ENCODE results near the gene MAP2K1.

MAP2K1 gene

DNA sequence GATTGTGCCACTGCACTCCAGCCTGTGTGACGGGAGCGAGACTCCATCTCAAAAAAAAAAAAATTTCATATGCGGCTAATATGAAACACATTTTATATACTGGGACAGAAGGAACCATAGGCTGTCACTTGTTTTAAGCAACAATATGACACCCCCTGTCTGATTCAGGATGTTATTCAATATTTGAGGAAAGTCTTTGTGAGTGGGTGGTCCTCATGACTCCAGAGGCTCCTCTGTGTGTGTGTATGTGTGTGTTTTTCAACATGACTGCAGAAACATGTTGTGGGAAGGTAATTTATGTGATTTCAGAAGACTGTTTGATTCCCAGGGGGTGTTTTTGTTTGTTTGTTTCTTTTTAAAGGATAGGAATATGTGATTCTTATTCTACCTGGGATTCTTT is 32.8 kb downstream of the MAP2K1 start:
- DNase-seq: no peak
- Histone ChIP-seq H3K4me1 (ENCODE audit: control insufficient read depth, insufficient read depth, low read length, poor library complexity, severe bottlenecking) (peaks cover 7% of the 10 kb centered on the region), H3K36me3 (ENCODE audit: control insufficient read depth, insufficient read depth, low read length) (no peaks in the 10 kb centered on the region), H3K9me3 (ENCODE audit: control insufficient read depth, low read length) (no peaks in the 10 kb centered on the region), H3K27ac (ENCODE audit: insufficient read depth, low read length, poor library complexity, severe bottlenecking) (no peak overlapping the region), H3K4me3 (ENCODE audit: insufficient read depth, low read depth, low read length, poor library complexity, severe bottlenecking) (no peak overlapping the region), H3K27me3 (replicated peaks; ENCODE audit: control insufficient read depth, insufficient read depth, low read length, poor library complexity, severe bottlenecking) (no peaks in the 10 kb centered on the region)

GRCh38 chr15:66422347-66422746 is 35.6 kb downstream of the MAP2K1 start:
- peaks cover 1% of the 10 kb centered on the region for H3K4me1 ChIP-seq (ENCODE audit: control insufficient read depth, insufficient read depth, low read length, poor library complexity, severe bottlenecking)
- no peak overlapping the region for H3K4me3 ChIP-seq (ENCODE audit: insufficient read depth, low read depth, low read length, poor library complexity, severe bottlenecking)
- no peak for DNase-seq
- no peak overlapping the region for H3K27ac ChIP-seq (ENCODE audit: insufficient read depth, low read length, poor library complexity, severe bottlenecking)
- no peaks in the 10 kb centered on the region for H3K9me3 ChIP-seq (ENCODE audit: control insufficient read depth, low read length)
- no peaks in the 10 kb centered on the region for H3K36me3 ChIP-seq (ENCODE audit: control insufficient read depth, insufficient read depth, low read length)
- no peaks in the 10 kb centered on the region for H3K27me3 ChIP-seq (replicated peaks; ENCODE audit: control insufficient read depth, insufficient read depth, low read length, poor library complexity, severe bottlenecking)

- Histone ChIP-seq H3K36me3 (ENCODE audit: control insufficient read depth, insufficient read depth, low read length) (no peaks in the 10 kb centered on the region), H3K4me3 (ENCODE audit: insufficient read depth, low read depth, low read length, poor library complexity, severe bottlenecking) (no peak overlapping the region), H3K27me3 (replicated peaks; ENCODE audit: control insufficient read depth, insufficient read depth, low read length, poor library complexity, severe bottlenecking) (no peaks in the 10 kb centered on the region), H3K27ac (ENCODE audit: insufficient read depth, low read length, poor library complexity, severe bottlenecking) (no peak overlapping the region), H3K4me1 (ENCODE audit: control insufficient read depth, insufficient read depth, low read length, poor library complexity, severe bottlenecking) (no peaks in the 10 kb centered on the region), H3K9me3 (ENCODE audit: control insufficient read depth, low read length) (no peaks in the 10 kb centered on the region)
- DNase-seq: no peak
Observed at GRCh38 chr15:66423149-66423548, 36.4 kb downstream of the MAP2K1 start.

DNA sequence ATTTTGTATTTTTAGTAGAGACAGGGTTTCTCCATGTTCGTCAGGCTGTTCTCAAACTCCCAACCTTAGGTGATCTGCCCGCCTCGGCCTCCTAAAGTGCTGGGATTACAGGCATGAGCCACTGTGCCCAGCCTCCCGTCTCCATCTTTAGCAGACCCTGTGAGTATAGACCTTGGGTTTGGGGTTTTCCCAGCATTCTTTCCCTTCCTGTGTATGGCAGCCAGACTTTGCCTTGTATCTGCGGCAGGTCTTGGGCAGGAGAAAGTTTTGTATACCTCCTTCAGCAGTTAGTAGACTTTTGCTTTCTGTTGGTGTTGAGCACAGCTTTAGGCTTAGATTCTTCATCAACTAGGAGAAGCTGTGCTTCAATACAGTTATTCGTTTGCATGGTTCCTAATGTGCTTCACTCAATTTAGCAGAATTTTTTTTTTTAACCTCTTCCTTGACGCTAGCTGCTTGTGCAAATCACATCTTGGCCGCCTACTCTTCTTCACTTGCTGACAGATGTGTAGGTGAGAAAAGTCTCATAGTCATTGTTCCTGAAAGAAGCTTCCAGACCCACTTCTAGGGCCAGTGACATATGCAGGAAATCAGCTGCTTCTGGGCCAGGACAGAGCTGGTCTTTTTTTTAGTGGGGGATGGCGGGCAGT is 38.4 kb downstream of the MAP2K1 start:
- Histone ChIP-seq H3K4me1 (ENCODE audit: control insufficient read depth, insufficient read depth, low read length, poor library complexity, severe bottlenecking) (no peaks in the 10 kb centered on the region), H3K36me3 (ENCODE audit: control insufficient read depth, insufficient read depth, low read length) (no peaks in the 10 kb centered on the region), H3K9me3 (ENCODE audit: control insufficient read depth, low read length) (no peaks in the 10 kb centered on the region), H3K27ac (ENCODE audit: insufficient read depth, low read length, poor library complexity, severe bottlenecking) (no peak overlapping the region), H3K27me3 (replicated peaks; ENCODE audit: control insufficient read depth, insufficient read depth, low read length, poor library complexity, severe bottlenecking) (no peaks in the 10 kb centered on the region), H3K4me3 (ENCODE audit: insufficient read depth, low read depth, low read length, poor library complexity, severe bottlenecking) (no peak overlapping the region)
- DNase-seq: no peak

DNA sequence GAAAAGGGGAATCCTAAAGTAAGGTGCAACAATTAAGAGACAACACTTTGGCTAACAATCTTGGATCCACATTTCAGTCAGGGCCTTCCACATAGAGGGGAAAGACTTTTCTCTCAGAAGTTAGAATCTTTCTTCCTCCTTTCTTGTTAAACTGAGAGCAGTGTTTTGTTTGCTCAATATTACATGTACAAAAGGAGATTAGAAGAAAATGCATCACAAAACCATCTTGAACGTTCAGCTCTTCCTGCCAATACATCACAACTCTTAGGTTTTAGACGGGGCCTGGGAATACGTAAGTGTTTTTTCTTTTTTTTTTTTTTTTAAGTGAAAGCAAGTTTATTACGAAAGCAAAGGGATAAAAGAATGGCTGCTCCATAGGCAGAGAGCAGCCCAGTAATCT is 39.1 kb downstream of the MAP2K1 start:
- Histone ChIP-seq H3K9me3 (ENCODE audit: control insufficient read depth, low read length) (no peaks in the 10 kb centered on the region), H3K36me3 (ENCODE audit: control insufficient read depth, insufficient read depth, low read length) (no peaks in the 10 kb centered on the region), H3K4me1 (ENCODE audit: control insufficient read depth, insufficient read depth, low read length, poor library complexity, severe bottlenecking) (no peaks in the 10 kb centered on the region), H3K27me3 (replicated peaks; ENCODE audit: control insufficient read depth, insufficient read depth, low read length, poor library complexity, severe bottlenecking) (no peaks in the 10 kb centered on the region), H3K4me3 (ENCODE audit: insufficient read depth, low read depth, low read length, poor library complexity, severe bottlenecking) (no peak overlapping the region), H3K27ac (ENCODE audit: insufficient read depth, low read length, poor library complexity, severe bottlenecking) (no peak overlapping the region)
- DNase-seq: no peak

DNA sequence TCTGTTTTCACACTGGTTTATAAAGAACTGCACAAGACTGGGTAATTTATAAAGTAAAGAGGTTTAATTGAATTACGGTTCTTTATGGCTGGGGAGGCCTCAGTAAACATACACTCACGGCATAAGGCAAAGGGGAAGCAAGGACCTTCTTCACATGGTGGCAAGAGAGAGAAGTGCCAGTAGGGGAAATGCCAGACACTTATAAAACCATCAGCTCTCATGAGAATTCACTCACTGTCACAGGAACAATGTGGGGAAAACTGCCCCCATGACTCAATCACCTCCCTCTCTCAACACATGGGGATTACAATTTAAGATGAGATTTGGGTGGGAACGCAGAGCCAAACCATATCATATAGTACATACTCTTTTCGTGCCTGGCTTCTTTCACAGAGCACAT is 42.4 kb downstream of the MAP2K1 start:
- Histone ChIP-seq H3K9me3 (ENCODE audit: control insufficient read depth, low read length) (no peaks in the 10 kb centered on the region), H3K27ac (ENCODE audit: insufficient read depth, low read length, poor library complexity, severe bottlenecking) (no peak overlapping the region), H3K4me3 (ENCODE audit: insufficient read depth, low read depth, low read length, poor library complexity, severe bottlenecking) (no peak overlapping the region), H3K27me3 (replicated peaks; ENCODE audit: control insufficient read depth, insufficient read depth, low read length, poor library complexity, severe bottlenecking) (no peaks in the 10 kb centered on the region), H3K4me1 (ENCODE audit: control insufficient read depth, insufficient read depth, low read length, poor library complexity, severe bottlenecking) (peaks cover 3% of the 10 kb centered on the region), H3K36me3 (ENCODE audit: control insufficient read depth, insufficient read depth, low read length) (no peaks in the 10 kb centered on the region)
- DNase-seq: no peak

GRCh38 chr15:66429546-66429945 is 42.8 kb downstream of the MAP2K1 start:
- Histone ChIP-seq H3K4me1 (ENCODE audit: control insufficient read depth, insufficient read depth, low read length, poor library complexity, severe bottlenecking) (peaks cover 3% of the 10 kb centered on the region), H3K9me3 (ENCODE audit: control insufficient read depth, low read length) (no peaks in the 10 kb centered on the region), H3K27me3 (replicated peaks; ENCODE audit: control insufficient read depth, insufficient read depth, low read length, poor library complexity, severe bottlenecking) (no peaks in the 10 kb centered on the region), H3K4me3 (ENCODE audit: insufficient read depth, low read depth, low read length, poor library complexity, severe bottlenecking) (no peak overlapping the region), H3K27ac (ENCODE audit: insufficient read depth, low read length, poor library complexity, severe bottlenecking) (no peak overlapping the region), H3K36me3 (ENCODE audit: control insufficient read depth, insufficient read depth, low read length) (no peaks in the 10 kb centered on the region)
- DNase-seq: no peak

DNA sequence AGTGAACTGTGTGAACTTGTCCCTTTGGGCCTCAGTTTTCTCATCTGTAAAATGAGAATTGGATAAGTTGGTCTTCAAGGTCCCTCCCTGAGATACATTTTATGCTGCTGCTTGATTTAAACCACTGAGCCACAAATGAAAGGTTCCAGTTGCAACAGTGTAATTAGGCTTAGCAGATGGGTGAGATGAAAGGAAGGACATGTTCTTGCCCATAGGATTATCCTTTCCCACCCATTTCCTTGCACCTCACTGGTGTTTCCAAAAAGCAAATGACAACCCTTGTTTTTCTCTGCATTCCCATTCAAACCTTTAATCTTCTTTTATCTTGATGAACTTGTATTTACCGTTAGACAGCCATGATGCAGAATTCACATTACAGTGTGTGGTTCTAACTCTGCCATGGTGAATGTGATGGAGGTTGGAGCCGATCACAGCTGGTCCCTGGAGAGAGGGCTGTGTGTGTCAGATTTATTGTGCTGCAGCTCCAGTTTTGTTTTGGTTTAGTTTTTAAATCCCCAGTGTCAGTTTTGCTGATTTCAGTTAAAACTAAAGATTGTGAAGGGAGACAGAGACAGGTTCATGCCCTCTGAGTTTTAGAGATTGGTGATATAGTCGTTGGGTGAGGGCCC is 44.0 kb downstream of the MAP2K1 start:
- peaks cover 3% of the 10 kb centered on the region for H3K4me1 ChIP-seq (ENCODE audit: control insufficient read depth, insufficient read depth, low read length, poor library complexity, severe bottlenecking)
- no peaks in the 10 kb centered on the region for H3K9me3 ChIP-seq (ENCODE audit: control insufficient read depth, low read length)
- H3K36me3 ChIP-seq (ENCODE audit: control insufficient read depth, insufficient read depth, low read length): peaks cover 2% of the 10 kb centered on the region
- no peak for DNase-seq
- no peak overlapping the region for H3K4me3 ChIP-seq (ENCODE audit: insufficient read depth, low read depth, low read length, poor library complexity, severe bottlenecking)
- no peaks in the 10 kb centered on the region for H3K27me3 ChIP-seq (replicated peaks; ENCODE audit: control insufficient read depth, insufficient read depth, low read length, poor library complexity, severe bottlenecking)
- no peak overlapping the region for H3K27ac ChIP-seq (ENCODE audit: insufficient read depth, low read length, poor library complexity, severe bottlenecking)

DNA sequence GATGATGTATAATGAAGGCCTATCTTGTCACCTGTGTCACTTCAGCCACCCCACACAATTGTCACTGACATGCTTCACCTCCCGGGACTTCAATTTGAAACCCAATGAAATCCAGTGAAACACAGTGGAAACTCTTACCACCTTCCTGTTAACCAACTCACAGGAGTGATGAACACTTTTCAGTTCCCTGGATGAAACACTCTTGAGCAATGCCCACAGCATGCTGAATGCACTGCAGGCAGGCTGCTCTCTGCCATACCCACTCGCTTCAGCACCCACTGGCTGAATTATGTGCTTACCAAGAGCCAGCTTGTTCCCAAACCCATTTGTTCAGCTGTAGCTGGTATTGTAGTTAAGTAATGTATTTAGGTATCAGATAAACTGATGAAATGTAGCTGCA is 47.0 kb downstream of the MAP2K1 start:
- no peak overlapping the region for H3K27ac ChIP-seq (ENCODE audit: insufficient read depth, low read length, poor library complexity, severe bottlenecking)
- H3K4me1 ChIP-seq (ENCODE audit: control insufficient read depth, insufficient read depth, low read length, poor library complexity, severe bottlenecking): peaks cover 3% of the 10 kb centered on the region
- DNase-seq: no peak

DNA sequence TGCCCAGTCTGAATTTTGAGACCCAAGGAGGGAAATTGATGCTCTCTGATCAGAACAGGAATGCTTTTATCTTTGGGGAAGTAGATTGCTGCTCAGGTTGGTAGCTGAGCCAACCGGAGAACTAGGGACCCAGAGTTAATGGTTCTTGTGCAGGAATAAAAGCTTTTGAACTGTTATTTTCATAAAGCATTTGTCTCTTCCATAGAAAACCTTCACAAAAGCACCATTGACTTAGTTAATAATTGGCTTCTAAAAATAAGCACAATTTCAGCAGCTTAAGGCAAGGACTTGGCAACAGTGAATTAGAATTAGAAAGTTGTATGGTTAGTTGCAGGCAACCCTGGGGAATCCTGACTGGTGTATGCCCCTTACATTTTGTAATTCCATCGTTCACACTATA is 53.8 kb downstream of the MAP2K1 start:
- Histone ChIP-seq H3K9me3 (ENCODE audit: control insufficient read depth, low read length) (no peaks in the 10 kb centered on the region), H3K36me3 (ENCODE audit: control insufficient read depth, insufficient read depth, low read length) (peaks cover 81% of the 10 kb centered on the region), H3K4me3 (ENCODE audit: insufficient read depth, low read depth, low read length, poor library complexity, severe bottlenecking) (no peak overlapping the region), H3K27me3 (replicated peaks; ENCODE audit: control insufficient read depth, insufficient read depth, low read length, poor library complexity, severe bottlenecking) (no peaks in the 10 kb centered on the region), H3K4me1 (ENCODE audit: control insufficient read depth, insufficient read depth, low read length, poor library complexity, severe bottlenecking) (no peaks in the 10 kb centered on the region), H3K27ac (ENCODE audit: insufficient read depth, low read length, poor library complexity, severe bottlenecking) (no peak overlapping the region)
- no peak for DNase-seq

More for the DNA sequence above, 47.0 kb downstream of the MAP2K1 start:
- H3K4me3 ChIP-seq (ENCODE audit: insufficient read depth, low read depth, low read length, poor library complexity, severe bottlenecking): no peak overlapping the region
- no peaks in the 10 kb centered on the region for H3K27me3 ChIP-seq (replicated peaks; ENCODE audit: control insufficient read depth, insufficient read depth, low read length, poor library complexity, severe bottlenecking)
- H3K36me3 ChIP-seq (ENCODE audit: control insufficient read depth, insufficient read depth, low read length): peaks cover 22% of the 10 kb centered on the region
- no peaks in the 10 kb centered on the region for H3K9me3 ChIP-seq (ENCODE audit: control insufficient read depth, low read length)
